ENCODE data around the gene SRPX.

The SRPX gene

GRCh38 chrX:38102875-38103274, 117.8 kb downstream of the SRPX start:
- Histone ChIP-seq H3K4me1 (ENCODE audit: control insufficient read depth in 1 of 2, insufficient read depth in 2 of 2, low read length in 2 of 2) (no peaks in the 10 kb centered on the region), H3K4me3 (ENCODE audit: low read depth, low read length) (no peak overlapping the region), H3K27me3 (ENCODE audit: insufficient read depth, low read length) (no peaks in the 10 kb centered on the region), H3K23ac (ENCODE audit: low read length) (no peak overlapping the region), H3K27ac (ENCODE audit: low read depth, low read length) (no peak overlapping the region), H3K36me3 (ENCODE audit: control insufficient read depth in 1 of 2, insufficient read depth in 2 of 2, low read length in 2 of 2) (no peaks in the 10 kb centered on the region), H2BK12ac (ENCODE audit: low read length) (no peak overlapping the region), H4K91ac (ENCODE audit: low read depth, low read length) (no peak overlapping the region), H3K79me1 (ENCODE audit: low read length) (no peaks in the 10 kb centered on the region), H2AK5ac (ENCODE audit: low read length) (no peak overlapping the region), H3K9me3 (ENCODE audit: insufficient read depth, low read depth, low read length) (no peaks in the 10 kb centered on the region), H3K14ac (ENCODE audit: low read length) (no peak overlapping the region), H3K9ac (ENCODE audit: low read length) (no peak overlapping the region), H3K18ac (ENCODE audit: low read length) (no peak overlapping the region), H4K12ac (ENCODE audit: low read depth, low read length) (no peak overlapping the region), H2BK120ac (ENCODE audit: insufficient read depth, low read length, poor library complexity) (no peak overlapping the region), H4K8ac (ENCODE audit: low read depth, low read length) (no peak overlapping the region), H3K79me2 (ENCODE audit: control insufficient read depth, insufficient read depth, low read length, poor library complexity) (no peaks in the 10 kb centered on the region), H2BK5ac (ENCODE audit: low read depth, low read length, poor library complexity) (no peak overlapping the region), H2AFZ (ENCODE audit: insufficient read depth, low read length, poor library complexity) (no peak overlapping the region), H3K4ac (ENCODE audit: low read depth, low read length) (no peak overlapping the region), H3K4me2 (ENCODE audit: low read length) (no peak overlapping the region)
- WGBS (ENCODE audit: extremely low coverage, insufficient coverage, insufficient read length), result no CpG with 5 or more reads among the region's 1 CpG
- DNase-seq, result no peak

GRCh38 chrX:38102240-38102639, 118.4 kb downstream of the SRPX start:
- Histone ChIP-seq H3K14ac (ENCODE audit: low read length) (no peak overlapping the region), H3K4me3 (ENCODE audit: low read depth, low read length) (no peak overlapping the region)

GRCh38 chrX:38099688-38100087, 121.0 kb downstream of the SRPX start:
- Histone ChIP-seq H3K27ac (ENCODE audit: low read depth, low read length) (no peak overlapping the region), H3K27me3 (ENCODE audit: insufficient read depth, low read length) (no peaks in the 10 kb centered on the region), H2BK120ac (ENCODE audit: insufficient read depth, low read length, poor library complexity) (no peak overlapping the region), H4K8ac (ENCODE audit: low read depth, low read length) (no peak overlapping the region), H3K4me1 (ENCODE audit: control insufficient read depth in 1 of 2, insufficient read depth in 2 of 2, low read length in 2 of 2) (no peaks in the 10 kb centered on the region), H3K18ac (ENCODE audit: low read length) (no peak overlapping the region), H3K14ac (ENCODE audit: low read length) (no peak overlapping the region), H3K79me2 (ENCODE audit: control insufficient read depth, insufficient read depth, low read length, poor library complexity) (no peaks in the 10 kb centered on the region), H2BK5ac (ENCODE audit: low read depth, low read length, poor library complexity) (no peak overlapping the region), H3K4me3 (ENCODE audit: low read depth, low read length) (no peak overlapping the region), H3K4me2 (ENCODE audit: low read length) (no peak overlapping the region), H2BK12ac (ENCODE audit: low read length) (no peak overlapping the region), H2AK5ac (ENCODE audit: low read length) (no peak overlapping the region), H3K4ac (ENCODE audit: low read depth, low read length) (no peak overlapping the region), H4K12ac (ENCODE audit: low read depth, low read length) (no peak overlapping the region), H3K23ac (ENCODE audit: low read length) (no peak overlapping the region), H3K36me3 (ENCODE audit: control insufficient read depth in 1 of 2, insufficient read depth in 2 of 2, low read length in 2 of 2) (no peaks in the 10 kb centered on the region), H3K9me3 (ENCODE audit: insufficient read depth, low read depth, low read length) (no peaks in the 10 kb centered on the region), H3K9ac (ENCODE audit: low read length) (no peak overlapping the region), H4K91ac (ENCODE audit: low read depth, low read length) (no peak overlapping the region), H3K79me1 (ENCODE audit: low read length) (no peaks in the 10 kb centered on the region), H2AFZ (ENCODE audit: insufficient read depth, low read length, poor library complexity) (no peak overlapping the region)
- DNase-seq, result no peak

More at GRCh38 chrX:38102240-38102639, 118.4 kb downstream of the SRPX start:
- Histone ChIP-seq H4K91ac (ENCODE audit: low read depth, low read length) (no peak overlapping the region), H3K27me3 (ENCODE audit: insufficient read depth, low read length) (no peaks in the 10 kb centered on the region), H3K4me2 (ENCODE audit: low read length) (no peak overlapping the region), H2BK12ac (ENCODE audit: low read length) (no peak overlapping the region), H2AK5ac (ENCODE audit: low read length) (no peak overlapping the region), H2BK5ac (ENCODE audit: low read depth, low read length, poor library complexity) (no peak overlapping the region), H3K9ac (ENCODE audit: low read length) (no peak overlapping the region), H2BK120ac (ENCODE audit: insufficient read depth, low read length, poor library complexity) (no peak overlapping the region), H3K27ac (ENCODE audit: low read depth, low read length) (no peak overlapping the region), H3K79me2 (ENCODE audit: control insufficient read depth, insufficient read depth, low read length, poor library complexity) (no peaks in the 10 kb centered on the region), H3K36me3 (ENCODE audit: control insufficient read depth in 1 of 2, insufficient read depth in 2 of 2, low read length in 2 of 2) (no peaks in the 10 kb centered on the region), H2AFZ (ENCODE audit: insufficient read depth, low read length, poor library complexity) (no peak overlapping the region), H3K4me1 (ENCODE audit: control insufficient read depth in 1 of 2, insufficient read depth in 2 of 2, low read length in 2 of 2) (no peaks in the 10 kb centered on the region), H3K4ac (ENCODE audit: low read depth, low read length) (no peak overlapping the region), H4K8ac (ENCODE audit: low read depth, low read length) (no peak overlapping the region), H3K79me1 (ENCODE audit: low read length) (no peaks in the 10 kb centered on the region), H3K23ac (ENCODE audit: low read length) (no peak overlapping the region), H3K9me3 (ENCODE audit: insufficient read depth, low read depth, low read length) (no peaks in the 10 kb centered on the region), H3K18ac (ENCODE audit: low read length) (no peak overlapping the region), H4K12ac (ENCODE audit: low read depth, low read length) (no peak overlapping the region)
- no CpG with 5 or more reads among the region's 2 CpGs for WGBS (ENCODE audit: extremely low coverage, insufficient coverage, insufficient read length)
- DNase-seq, result no peak
